DOHH2 (cell line): Measurements from ENCODE around the gene CFAP58.
A peak's percentile ranks its signal among the peaks of the same experiment; 100 is the strongest.

Source experiments
- H3F3A ChIP-seq: fragments of 200-600 bp; sonication (generic), shearing (Covaris generic); 2 replicates; pipeline ENCODE4 v1.6.0; 2016; ENCODE audit warnings: antibody characterized with exemption, mild to moderate bottlenecking; ENCODE audit not compliant: control insufficient read depth, insufficient read depth
- H3K27ac ChIP-seq: fragments of 200-600 bp; sonication (generic); 2 replicates; pipeline ENCODE4 v1.5.1; 2014; ENCODE audit warnings: low read depth, mild to moderate bottlenecking, low read length, moderate library complexity
- H3K27me3 ChIP-seq: fragments of 200-600 bp; sonication (generic); 2 replicates; pipeline ENCODE4 v1.6.1; 2014; ENCODE audit warnings: mild to moderate bottlenecking, low read length, mixed read lengths; ENCODE audit not compliant: control insufficient read depth
- H3K36me3 ChIP-seq: fragments of 200-600 bp; sonication (generic); 2 replicates; pipeline ENCODE4 v1.6.1; 2014; ENCODE audit warnings: mild to moderate bottlenecking, low read length, moderate library complexity, mixed read lengths; ENCODE audit not compliant: control insufficient read depth
- H3K4me1 ChIP-seq: fragments of 200-600 bp; sonication (generic); 2 replicates; pipeline ENCODE4 v1.6.1; 2014; ENCODE audit warnings: mild to moderate bottlenecking, low read length, mixed read lengths; ENCODE audit not compliant: control insufficient read depth
- H3K4me2 ChIP-seq: fragments of 200-600 bp; sonication (generic); 2 replicates; pipeline ENCODE4 v1.6.0; 2014; ENCODE audit warnings: mild to moderate bottlenecking, low read length, moderate library complexity
- H3K4me3 ChIP-seq: fragments of 200-600 bp; sonication (generic); 2 replicates; pipeline ENCODE4 v1.5.1; 2014; ENCODE audit warnings: mild to moderate bottlenecking, low read length, mixed read lengths
- H3K79me2 ChIP-seq: fragments of 200-600 bp; sonication (generic); 2 replicates; pipeline ENCODE4 v1.6.1; 2014; ENCODE audit warnings: mild to moderate bottlenecking, low read length, mixed read lengths; ENCODE audit not compliant: control insufficient read depth
- H3K9me2 ChIP-seq: fragments of 200-600 bp; sonication (generic); replicated peaks from 2 replicates; pipeline ENCODE4 v1.6.1; 2014; ENCODE audit warnings: mild to moderate bottlenecking, low read length, mixed read lengths; ENCODE audit not compliant: control insufficient read depth
- H3K9me3 ChIP-seq: fragments of 200-600 bp; sonication (generic); 2 replicates; pipeline ENCODE4 v1.6.1; 2014; ENCODE audit warnings: antibody characterized with exemption, low read length, mixed read lengths; ENCODE audit not compliant: control insufficient read depth, insufficient read depth
- H4K20me1 ChIP-seq: fragments of 200-600 bp; sonication (generic); 2 replicates; pipeline ENCODE4 v1.6.0; 2014; ENCODE audit warnings: low read depth, mild to moderate bottlenecking, antibody characterized with exemption, low read length, moderate library complexity; ENCODE audit not compliant: control insufficient read depth, insufficient read depth
- CTCF ChIP-seq: fragments of 200-600 bp; sonication (generic); IDR thresholded peaks from one replicate; pipeline ENCODE4 v1.5.1; 2014; ENCODE audit warnings: antibody characterized with exemption, mild to moderate bottlenecking, low read depth, low read length; ENCODE audit not compliant: poor library complexity, severe bottlenecking
- EZH2phosphoT487 ChIP-seq: fragments of 200-600 bp; sonication (generic); IDR thresholded peaks from 2 replicates; pipeline ENCODE4 v1.6.1; 2017; ENCODE audit warnings: borderline replicate concordance, mild to moderate bottlenecking, antibody characterized with exemption, low read length, moderate library complexity, mixed read lengths

CFAP58 gene

GRCh38 chr10:104351061-104351702 is 2.5 kb upstream of the CFAP58 start:
- Histone ChIP-seq H3K9me3 (no peaks in the 10 kb centered on the region), H3K36me3 (no peaks in the 10 kb centered on the region), H3K27me3 (peaks cover 26% of the 10 kb centered on the region), H3K4me1 (peaks cover 49% of the 10 kb centered on the region), H3F3A (peaks cover 3% of the 10 kb centered on the region; the same call in 1 of the 2 replicates), H3K9me2 (no peaks in the 10 kb centered on the region), H3K4me3 (no peak overlapping the region), H3K4me2 (no peak overlapping the region), H4K20me1 (no peaks in the 10 kb centered on the region), H3K79me2 (no peaks in the 10 kb centered on the region), H3K27ac (no peak overlapping the region)
- TF ChIP-seq EZH2phosphoT487, result no peak
- no peak for TF ChIP-seq CTCF

- Histone ChIP-seq H3K27ac (no peak overlapping the region), H3K9me2 (no peaks in the 10 kb centered on the region), H3K36me3 (no peaks in the 10 kb centered on the region), H3K9me3 (no peaks in the 10 kb centered on the region), H3K4me3 (no peak overlapping the region), H3K4me1 (peaks cover 47% of the 10 kb centered on the region), H3K27me3 (peaks cover 26% of the 10 kb centered on the region), H3K4me2 (peak overlapping the region; percentile 20; the same call in 1 of the 2 replicates), H3K79me2 (no peaks in the 10 kb centered on the region), H3F3A (peaks cover 3% of the 10 kb centered on the region; the same call in 1 of the 2 replicates), H4K20me1 (no peaks in the 10 kb centered on the region)
- TF ChIP-seq CTCF (no peak), EZH2phosphoT487 (no peak)
Observed at GRCh38 chr10:104351919-104352318, 1.7 kb upstream of the CFAP58 start.

- Histone ChIP-seq H3K79me2 (no peaks in the 10 kb centered on the region), H3K4me2 (no peak overlapping the region), H3K27me3 (peaks cover 16% of the 10 kb centered on the region; the same call in 1 of the 2 replicates), H3K4me3 (no peak overlapping the region), H4K20me1 (no peaks in the 10 kb centered on the region), H3K36me3 (no peaks in the 10 kb centered on the region), H3F3A (no peaks in the 10 kb centered on the region), H3K27ac (no peak overlapping the region), H3K4me1 (no peaks in the 10 kb centered on the region), H3K9me3 (no peaks in the 10 kb centered on the region), H3K9me2 (no peaks in the 10 kb centered on the region)
- TF ChIP-seq CTCF (no peak), EZH2phosphoT487 (no peak)
Observed at GRCh38 chr10:104359811-104360210, 6.2 kb downstream of the CFAP58 start.
